Stimulated activated CD4-positive, alpha-beta T cell treated with anti-CD3 and anti-CD28 coated beads, Interleukin-15, amount 100 ng/mL, for 24 hours (primary cell): ENCODE measurements around the gene CRTAP.
"Not testable (repeated sequence)": the region's sequence is repeated elsewhere in the genome, so short reads cannot be mapped to it uniquely, and the experiment has no call there.

Source experiments
- DNase-seq: peaks from one replicate; pipeline ENCODE4 v3.0.0-alpha.2; 2020

The CRTAP gene

GRCh38 chr3:33100229-33100628, 13.6 kb upstream of the CRTAP start:
- no peak for DNase-seq

GRCh38 chr3:33103034-33103433, 10.8 kb upstream of the CRTAP start:
- no peak for DNase-seq

GRCh38 chr3:33103480-33103879, 10.3 kb upstream of the CRTAP start:
- no peak for DNase-seq

- no peak for DNase-seq
Observed at GRCh38 chr3:33104803-33105202, 9.0 kb upstream of the CRTAP start.

GRCh38 chr3:33105341-33105948, 8.4 kb upstream of the CRTAP start:
- no peak for DNase-seq

- DNase-seq: not testable (repeated sequence)
Observed at GRCh38 chr3:33106854-33107253, 7.0 kb upstream of the CRTAP start.

- no peak for DNase-seq
Observed at GRCh38 chr3:33111581-33111980, 2.2 kb upstream of the CRTAP start.

- no peak for DNase-seq
Observed at GRCh38 chr3:33114622-33115023, 809 bp downstream of the CRTAP start.

- no peak for DNase-seq
Observed at GRCh38 chr3:33115024-33115768, 1.4 kb downstream of the CRTAP start.

GRCh38 chr3:33117461-33117860, 3.6 kb downstream of the CRTAP start:
- DNase-seq: no peak

- DNase-seq: no peak
Observed at GRCh38 chr3:33119891-33120290, 6.1 kb downstream of the CRTAP start.

GRCh38 chr3:33122991-33123390, 9.2 kb downstream of the CRTAP start:
- no peak for DNase-seq

- DNase-seq: no peak
Observed at GRCh38 chr3:33124638-33125037, 10.8 kb downstream of the CRTAP start.

GRCh38 chr3:33125840-33126239, 12.0 kb downstream of the CRTAP start:
- no peak for DNase-seq

- DNase-seq: no peak
Observed at GRCh38 chr3:33128706-33129105, 14.9 kb downstream of the CRTAP start.

- DNase-seq: no peak
Observed at GRCh38 chr3:33130144-33130543, 16.3 kb downstream of the CRTAP start.

- DNase-seq: peak; percentile 37
Observed at GRCh38 chr3:33131331-33132018, 17.7 kb downstream of the CRTAP start.

GRCh38 chr3:33132019-33132360, 18.2 kb downstream of the CRTAP start:
- no peak for DNase-seq

- no peak for DNase-seq
Observed at GRCh38 chr3:33134026-33134625, 20.3 kb downstream of the CRTAP start.

- no peak for DNase-seq
Observed at GRCh38 chr3:33137691-33138090, 23.9 kb downstream of the CRTAP start.

- DNase-seq: not testable (repeated sequence)
Observed at GRCh38 chr3:33139006-33139623, 25.3 kb downstream of the CRTAP start.

GRCh38 chr3:33139996-33140395, 26.2 kb downstream of the CRTAP start:
- no peak for DNase-seq

GRCh38 chr3:33141006-33141405, 27.2 kb downstream of the CRTAP start:
- DNase-seq: no peak
